ENCODE results near the gene PLEKHO2.

DNA sequence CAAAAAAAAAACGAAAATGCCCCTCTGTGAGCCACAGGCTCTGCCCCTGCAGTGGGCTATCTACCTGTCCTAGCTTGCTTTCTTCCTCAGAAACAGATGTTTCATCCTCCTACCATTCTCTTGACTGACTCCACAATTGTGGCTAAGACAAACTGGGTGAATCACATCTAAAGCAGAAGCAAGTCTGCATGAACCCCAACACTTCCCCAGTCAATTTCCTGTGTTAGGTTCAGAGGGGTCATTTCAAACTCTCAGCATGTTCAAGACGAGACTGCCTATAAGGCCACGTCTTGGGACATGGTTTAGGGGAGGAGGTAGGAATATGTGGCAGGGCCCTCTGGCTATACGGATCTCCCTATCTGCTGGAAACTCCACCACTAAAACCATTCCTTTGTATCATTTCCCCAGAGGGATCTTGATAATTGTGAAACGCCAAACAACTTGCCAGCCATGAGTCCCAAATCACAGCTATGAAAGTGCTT lies 41.4 kb downstream of the PLEKHO2 start:
- no peak for TF ChIP-seq EZH2phosphoT487 (conservative IDR thresholded peaks at IDR 0.05; ENCODE audit: low read length)
- TF ChIP-seq, protein P1, sequence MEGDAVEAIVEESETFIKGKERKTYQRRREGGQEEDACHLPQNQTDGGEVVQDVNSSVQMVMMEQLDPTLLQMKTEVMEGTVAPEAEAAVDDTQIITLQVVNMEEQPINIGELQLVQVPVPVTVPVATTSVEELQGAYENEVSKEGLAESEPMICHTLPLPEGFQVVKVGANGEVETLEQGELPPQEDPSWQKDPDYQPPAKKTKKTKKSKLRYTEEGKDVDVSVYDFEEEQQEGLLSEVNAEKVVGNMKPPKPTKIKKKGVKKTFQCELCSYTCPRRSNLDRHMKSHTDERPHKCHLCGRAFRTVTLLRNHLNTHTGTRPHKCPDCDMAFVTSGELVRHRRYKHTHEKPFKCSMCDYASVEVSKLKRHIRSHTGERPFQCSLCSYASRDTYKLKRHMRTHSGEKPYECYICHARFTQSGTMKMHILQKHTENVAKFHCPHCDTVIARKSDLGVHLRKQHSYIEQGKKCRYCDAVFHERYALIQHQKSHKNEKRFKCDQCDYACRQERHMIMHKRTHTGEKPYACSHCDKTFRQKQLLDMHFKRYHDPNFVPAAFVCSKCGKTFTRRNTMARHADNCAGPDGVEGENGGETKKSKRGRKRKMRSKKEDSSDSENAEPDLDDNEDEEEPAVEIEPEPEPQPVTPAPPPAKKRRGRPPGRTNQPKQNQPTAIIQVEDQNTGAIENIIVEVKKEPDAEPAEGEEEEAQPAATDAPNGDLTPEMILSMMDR (IDR thresholded peaks at IDR 0.05; ENCODE audit: insufficient read depth, low read length, poor library complexity, severe bottlenecking), result no peak
